HFFc6 (cell line): ENCODE measurements around the gene ASB2. TPM values are rescaled to one million over a fixed set of nuclear protein-coding genes. Genes with fewer than 3 reads are reported as not detected.

Experiments used
- DNase-seq: peaks from one replicate; pipeline ENCODE4 v3.0.0-alpha.2; 2018
- H3K27ac Mint-ChIP-seq: 2 replicates; pipeline ENCODE4 v1.8.0; 2020; ENCODE audit warnings: mild to moderate bottlenecking, mixed read lengths
- H3K27me3 Mint-ChIP-seq: 2 replicates; pipeline ENCODE4 v1.8.0; 2021; ENCODE audit warnings: mild to moderate bottlenecking, moderate library complexity, mixed read lengths; ENCODE audit not compliant: insufficient read depth
- H3K36me3 Mint-ChIP-seq: 2 replicates; pipeline ENCODE4 v1.8.0; 2021; ENCODE audit warnings: low read depth, mixed read lengths
- H3K4me1 Mint-ChIP-seq: 2 replicates; pipeline ENCODE4 v1.8.0; 2020; ENCODE audit warnings: low read depth, mixed read lengths
- H3K4me3 Mint-ChIP-seq: 2 replicates; pipeline ENCODE4 v1.8.0; 2020; ENCODE audit warnings: mild to moderate bottlenecking, moderate library complexity, mixed read lengths
- H3K9me3 Mint-ChIP-seq: 2 replicates; pipeline ENCODE4 v1.8.0; 2020; ENCODE audit warnings: mild to moderate bottlenecking, mixed read lengths
- total RNA-seq, 6 experiments: library from RNA; stranded (reverse); fragmentation: NEBNext Ultra II Directional; extraction: Animal tissue kit (Norgen Biotek cat#: 25700); gene quantifications; 2 replicates in 1 of 6; 3 replicates in 5 of 6; pipeline ENCODE4 v1.2.3, GENCODE V29; 2021
- TF ChIP-seq, protein P1 (sequence below): fragments of 200-600 bp; sonication (generic); IDR thresholded peaks from 2 replicates; pipeline ENCODE4 v1.5.0; 2021; ENCODE audit warnings: antibody characterized with exemption, mild to moderate bottlenecking

The ASB2 gene
- total RNA-seq, 6 experiments from 2014 or later: not detected

DNA sequence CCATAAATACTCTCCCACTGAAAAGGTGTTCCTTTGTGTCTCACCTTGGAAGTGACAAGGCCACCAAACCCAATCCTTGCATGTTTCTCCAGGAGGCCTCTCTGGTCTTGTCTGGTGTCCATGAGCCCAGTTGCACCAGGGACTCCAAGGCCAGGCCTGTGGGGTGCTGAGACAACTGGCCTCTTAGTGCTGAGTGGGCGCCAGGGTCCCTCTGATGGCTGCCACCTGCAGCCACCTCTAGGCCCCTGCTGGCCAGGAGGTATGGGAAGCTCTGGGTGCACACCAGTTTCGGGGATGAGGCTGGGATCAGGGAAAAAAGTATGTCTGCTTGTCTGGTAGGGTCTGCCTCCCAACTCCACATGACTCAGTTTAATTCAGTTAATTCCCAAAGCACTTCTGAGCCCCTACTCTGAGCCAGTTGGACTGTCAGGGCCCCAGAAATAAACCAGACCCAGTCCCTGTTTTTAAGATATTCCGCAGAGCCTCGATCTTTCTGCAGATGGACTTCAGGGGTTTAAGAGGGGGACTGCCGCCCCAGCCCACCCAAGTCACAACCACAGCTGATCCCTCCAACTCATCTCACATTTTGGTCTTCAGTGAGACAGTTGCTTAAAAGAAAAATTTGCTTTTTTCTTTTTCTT is 64.3 kb downstream of the ASB2 start:
- peaks cover 7% of the 10 kb centered on the region; the same call in 1 of the 2 replicates for H3K9me3 Mint-ChIP-seq
- DNase-seq: no peak
- H3K4me3 Mint-ChIP-seq: no peak overlapping the region
- no peaks in the 10 kb centered on the region for H3K4me1 Mint-ChIP-seq
- no peak overlapping the region for H3K27ac Mint-ChIP-seq
- no peaks in the 10 kb centered on the region for H3K36me3 Mint-ChIP-seq
- peaks cover 2% of the 10 kb centered on the region for H3K27me3 Mint-ChIP-seq
- TF ChIP-seq, protein P1, sequence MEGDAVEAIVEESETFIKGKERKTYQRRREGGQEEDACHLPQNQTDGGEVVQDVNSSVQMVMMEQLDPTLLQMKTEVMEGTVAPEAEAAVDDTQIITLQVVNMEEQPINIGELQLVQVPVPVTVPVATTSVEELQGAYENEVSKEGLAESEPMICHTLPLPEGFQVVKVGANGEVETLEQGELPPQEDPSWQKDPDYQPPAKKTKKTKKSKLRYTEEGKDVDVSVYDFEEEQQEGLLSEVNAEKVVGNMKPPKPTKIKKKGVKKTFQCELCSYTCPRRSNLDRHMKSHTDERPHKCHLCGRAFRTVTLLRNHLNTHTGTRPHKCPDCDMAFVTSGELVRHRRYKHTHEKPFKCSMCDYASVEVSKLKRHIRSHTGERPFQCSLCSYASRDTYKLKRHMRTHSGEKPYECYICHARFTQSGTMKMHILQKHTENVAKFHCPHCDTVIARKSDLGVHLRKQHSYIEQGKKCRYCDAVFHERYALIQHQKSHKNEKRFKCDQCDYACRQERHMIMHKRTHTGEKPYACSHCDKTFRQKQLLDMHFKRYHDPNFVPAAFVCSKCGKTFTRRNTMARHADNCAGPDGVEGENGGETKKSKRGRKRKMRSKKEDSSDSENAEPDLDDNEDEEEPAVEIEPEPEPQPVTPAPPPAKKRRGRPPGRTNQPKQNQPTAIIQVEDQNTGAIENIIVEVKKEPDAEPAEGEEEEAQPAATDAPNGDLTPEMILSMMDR: no peak

DNA sequence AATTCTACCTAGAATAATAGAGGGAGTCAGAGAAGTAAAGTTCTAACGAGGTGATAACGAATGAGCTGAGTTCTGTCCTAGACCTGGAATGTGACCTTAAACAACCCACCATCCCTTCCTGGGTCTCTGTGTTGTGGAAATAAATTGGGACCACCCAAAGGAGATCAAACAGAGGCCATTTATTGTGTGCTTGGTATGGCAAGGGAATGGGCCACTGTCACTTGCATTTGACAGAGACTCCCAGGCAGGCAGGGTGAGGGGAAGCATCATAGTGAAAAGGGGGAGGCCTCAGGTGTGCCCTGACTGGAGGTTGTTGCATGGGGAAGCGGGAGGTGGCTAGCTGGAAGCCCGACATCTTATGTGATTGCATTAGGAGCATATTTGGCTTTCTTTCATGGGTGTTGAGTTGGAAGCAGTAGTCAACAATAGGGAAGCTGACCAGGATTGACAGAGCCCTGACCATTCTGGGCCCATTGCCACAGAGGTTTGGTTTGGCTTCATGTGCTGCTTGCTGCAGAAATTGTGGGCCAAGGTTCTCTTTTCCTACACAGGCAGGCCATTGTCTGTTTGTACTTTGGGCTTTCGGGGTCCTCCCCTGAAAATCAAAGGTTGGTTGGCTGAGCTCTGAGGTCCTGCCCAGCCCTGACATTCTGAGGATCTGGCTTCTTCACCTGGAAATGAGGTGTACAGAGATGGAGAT is 66.8 kb downstream of the ASB2 start:
- Mint-ChIP-seq H3K27me3 (peaks cover 6% of the 10 kb centered on the region), H3K27ac (no peak overlapping the region), H3K4me3 (no peak overlapping the region), H3K9me3 (peaks cover 4% of the 10 kb centered on the region; the same call in 1 of the 2 replicates), H3K4me1 (no peaks in the 10 kb centered on the region), H3K36me3 (no peaks in the 10 kb centered on the region)
- DNase-seq: no peak
- TF ChIP-seq, protein P1: no peak

DNA sequence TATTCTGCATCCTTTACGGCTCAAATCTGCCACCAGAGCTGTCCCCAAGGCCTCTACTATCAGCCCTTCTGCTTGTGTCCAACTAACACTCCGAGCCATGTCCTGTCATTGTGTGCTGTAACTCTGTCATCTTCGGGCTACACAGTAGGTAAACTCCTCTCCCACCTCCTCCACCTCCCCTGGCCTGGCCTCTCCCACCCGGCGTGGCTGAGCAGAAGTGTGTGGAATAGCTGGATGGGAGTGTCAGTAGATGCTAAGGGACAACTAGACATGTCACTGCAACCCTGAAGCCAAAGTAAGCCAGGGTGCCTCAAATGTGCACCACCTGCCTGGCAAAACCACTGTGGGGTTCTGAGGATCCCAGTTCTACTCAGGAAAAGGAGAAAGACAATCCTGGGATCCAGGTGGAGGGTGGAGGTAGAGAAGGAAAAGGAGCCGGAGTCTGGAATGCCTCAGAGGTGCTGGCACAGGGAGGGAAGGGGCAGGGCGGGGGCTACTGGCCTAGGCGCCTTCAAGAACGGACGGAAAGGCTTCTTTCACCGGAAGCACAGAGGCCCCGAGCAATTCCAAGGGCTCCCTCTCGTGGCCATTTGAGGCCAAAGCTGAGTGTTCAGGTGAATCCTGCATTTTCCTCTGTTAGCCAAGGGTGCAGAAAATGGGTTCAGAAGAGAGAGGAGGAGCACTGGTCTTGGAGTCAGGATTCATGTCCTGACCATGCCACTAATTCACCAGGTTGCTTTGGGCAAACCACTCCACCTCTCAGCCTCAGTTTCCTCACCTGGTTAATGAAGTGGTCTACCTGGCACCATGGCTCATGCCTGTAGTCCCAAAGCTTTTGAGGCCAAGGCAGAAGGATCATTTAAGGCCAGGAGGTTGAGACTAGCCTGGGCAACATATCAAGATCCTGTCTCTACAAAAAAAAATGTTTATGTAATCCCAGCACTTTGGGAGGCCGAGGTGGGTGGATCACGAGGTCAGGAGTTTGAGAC is 69.7 kb downstream of the ASB2 start:
- no peak overlapping the region for H3K4me3 Mint-ChIP-seq
- H3K36me3 Mint-ChIP-seq: no peaks in the 10 kb centered on the region
- peak; percentile 16 for DNase-seq
- peaks cover 10% of the 10 kb centered on the region for H3K27me3 Mint-ChIP-seq
- H3K9me3 Mint-ChIP-seq: no peaks in the 10 kb centered on the region
- TF ChIP-seq, protein P1: peak; percentile 82
- H3K4me1 Mint-ChIP-seq: no peaks in the 10 kb centered on the region
- no peak overlapping the region for H3K27ac Mint-ChIP-seq

DNA sequence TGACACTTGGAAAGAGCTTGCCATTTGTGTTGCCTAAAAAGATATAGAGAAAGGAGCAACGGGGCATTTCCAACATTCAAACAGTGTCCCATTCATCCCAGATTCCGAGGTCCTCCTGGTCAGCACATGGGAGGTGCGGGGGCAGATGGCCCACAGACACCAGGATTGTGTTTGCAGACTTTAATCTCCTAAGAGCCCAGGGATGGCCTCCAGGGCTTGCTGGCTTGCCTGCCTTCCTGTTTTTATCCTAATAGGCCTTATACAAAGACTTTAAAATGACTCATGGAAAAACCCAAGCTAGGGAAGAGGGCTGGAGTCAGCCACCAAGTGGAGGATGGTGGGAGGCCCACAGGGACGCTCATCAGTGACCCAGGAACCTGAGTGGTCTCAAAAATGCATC is 70.7 kb downstream of the ASB2 start:
- DNase-seq: no peak
- Mint-ChIP-seq H3K27me3 (peaks cover 10% of the 10 kb centered on the region), H3K9me3 (no peaks in the 10 kb centered on the region), H3K27ac (no peak overlapping the region), H3K36me3 (no peaks in the 10 kb centered on the region), H3K4me3 (no peak overlapping the region), H3K4me1 (no peaks in the 10 kb centered on the region)
- TF ChIP-seq, protein P1: no peak

DNA sequence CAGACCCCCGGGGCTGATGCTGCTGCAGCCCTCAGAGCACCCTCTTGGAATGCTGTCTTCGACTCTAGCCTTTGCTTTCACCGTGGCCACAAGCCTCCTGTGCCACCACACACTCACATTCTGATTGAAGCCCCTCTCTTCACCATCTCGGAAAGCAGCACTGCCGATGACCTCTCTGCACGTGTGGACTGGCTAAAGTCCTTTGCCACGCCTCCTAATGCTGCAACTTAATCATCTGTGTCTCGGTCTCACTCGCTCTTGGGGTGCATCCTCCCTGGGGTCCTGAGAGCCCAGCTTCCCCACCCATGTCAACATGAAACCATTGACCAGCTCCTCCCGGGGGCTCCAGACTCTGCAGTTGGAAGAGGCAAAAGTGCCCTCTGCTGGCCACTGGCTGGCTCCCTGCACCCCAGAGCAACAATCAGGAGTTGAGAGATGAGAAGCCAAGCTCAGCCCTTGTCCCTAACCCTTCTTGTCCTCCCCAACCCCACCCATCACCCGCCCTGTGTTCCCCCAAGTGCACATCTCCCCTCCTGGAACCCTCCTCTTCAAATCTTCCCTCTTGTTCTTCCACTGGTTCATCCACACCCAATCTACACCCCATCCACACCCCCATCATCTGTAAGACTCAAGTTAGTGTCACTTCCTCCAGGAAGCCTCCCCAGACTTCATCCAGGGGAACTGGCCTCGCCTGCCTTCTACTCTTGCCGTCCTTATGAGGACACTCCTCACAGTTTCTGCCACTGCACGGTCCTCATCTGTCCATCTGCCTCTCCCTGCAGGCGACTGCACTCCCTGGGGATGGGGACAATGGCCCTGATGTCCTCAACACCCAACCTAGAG is 72.8 kb downstream of the ASB2 start:
- TF ChIP-seq, protein P1: peak; percentile 65
- no peaks in the 10 kb centered on the region for H3K4me1 Mint-ChIP-seq
- no peak for DNase-seq
- H3K27me3 Mint-ChIP-seq: peaks cover 12% of the 10 kb centered on the region
- no peaks in the 10 kb centered on the region for H3K36me3 Mint-ChIP-seq
- H3K4me3 Mint-ChIP-seq: no peak overlapping the region
- H3K9me3 Mint-ChIP-seq: no peaks in the 10 kb centered on the region
- H3K27ac Mint-ChIP-seq: no peak overlapping the region
